NCI-H774 (cell line): ENCODE results near the gene SPATS2.
"Not testable (repeated sequence)": the region's sequence is repeated elsewhere in the genome, so short reads cannot be mapped to it uniquely, and the experiment has no call there.

Source experiments
- DNase-seq: peaks from one replicate; lab custom pipeline; 2025; lab: John Stamatoyannopoulos, UW

SPATS2 gene

DNA sequence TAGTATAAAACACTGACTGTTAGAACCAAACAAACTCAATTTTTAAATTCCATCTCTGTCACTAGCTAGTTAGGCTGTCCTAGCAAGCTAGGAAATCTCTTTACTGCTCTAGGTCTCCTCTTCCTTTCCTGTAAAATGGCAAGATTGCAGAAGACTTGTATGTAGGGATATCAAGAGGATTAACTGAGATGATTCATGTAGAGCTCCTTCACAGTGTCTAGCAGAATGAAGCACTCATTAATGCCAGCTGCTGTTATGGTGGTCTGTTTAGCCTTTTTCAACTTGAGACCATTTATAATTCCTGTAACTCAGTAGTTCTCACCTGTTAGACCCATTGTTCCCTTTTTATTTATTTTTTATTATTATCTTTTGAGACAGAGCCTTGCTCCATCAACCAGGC, 103.7 kb downstream of the SPATS2 start:
- DNase-seq, result no peak

- DNase-seq, result no peak
Observed at GRCh38 chr12:49471557-49471956, 104.3 kb downstream of the SPATS2 start.

DNA sequence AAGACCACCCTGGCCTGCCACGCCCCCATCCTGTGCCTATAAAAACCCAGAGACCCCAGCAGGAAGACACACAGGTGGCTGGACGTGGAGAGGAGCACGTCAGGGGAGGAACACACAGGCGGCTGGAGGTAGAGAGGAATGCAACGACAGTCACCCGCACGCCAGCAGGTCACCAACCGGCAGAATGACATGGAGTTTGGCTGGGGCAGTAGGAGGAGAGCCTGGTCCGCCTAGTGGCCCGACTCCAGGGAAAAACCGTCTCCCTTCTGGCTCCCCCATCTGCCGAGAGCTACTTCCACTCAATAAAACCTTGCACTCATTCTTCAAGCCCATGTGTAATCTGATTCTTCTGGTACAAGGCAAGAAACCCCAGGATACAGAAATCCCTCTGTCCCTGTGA, 108.8 kb downstream of the SPATS2 start:
- DNase-seq, result no peak

- no peak for DNase-seq
Observed at GRCh38 chr12:49478949-49479664, 111.8 kb downstream of the SPATS2 start.

DNA sequence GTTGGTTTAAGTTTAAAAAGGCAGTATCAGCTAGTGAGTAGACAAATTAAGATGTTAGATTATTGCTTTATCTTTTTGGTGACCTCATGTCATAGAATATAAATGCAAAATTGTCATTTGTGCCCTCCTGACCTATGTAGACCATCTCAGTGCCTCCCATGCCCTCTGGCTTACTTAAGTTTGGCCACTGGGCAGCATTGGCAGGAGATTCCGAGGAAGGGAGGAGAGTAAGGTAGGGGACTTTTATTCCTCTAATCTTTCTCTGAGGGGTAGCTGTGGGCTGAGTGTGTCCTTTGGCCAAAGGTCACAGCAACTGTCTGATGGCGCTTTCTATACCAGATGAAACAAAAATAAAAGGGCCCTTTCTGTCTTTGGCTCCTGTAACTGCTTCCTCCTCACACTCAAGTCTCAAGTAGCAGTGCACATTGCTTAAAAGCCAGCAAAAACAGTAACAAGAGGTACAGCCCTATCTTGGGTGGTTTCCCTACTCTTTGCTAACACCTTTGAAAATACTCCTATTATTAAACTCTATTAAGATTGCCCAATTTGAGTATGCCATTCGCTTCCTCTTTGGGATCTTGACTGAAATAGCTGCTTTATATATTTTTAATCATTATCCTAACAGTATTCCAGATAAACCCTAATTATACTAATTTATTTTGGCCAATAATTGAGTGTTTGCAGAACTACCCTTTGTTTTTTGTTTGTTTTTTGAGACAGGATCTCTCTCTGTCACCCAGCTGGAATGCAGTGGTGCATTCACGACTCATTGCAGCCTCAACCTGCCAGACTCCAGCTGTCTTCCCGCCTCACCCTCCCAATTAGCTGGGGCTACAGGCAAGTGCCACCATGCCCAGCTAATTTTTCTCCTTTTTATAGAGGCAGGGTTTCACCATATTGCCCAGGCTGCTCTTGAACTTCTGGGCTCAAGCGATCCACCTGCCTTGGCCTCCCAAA, 115.1 kb downstream of the SPATS2 start:
- DNase-seq, result peak; percentile 45

- no peak for DNase-seq
Observed at GRCh38 chr12:49483619-49484018, 116.4 kb downstream of the SPATS2 start.

- no peak for DNase-seq
Observed at GRCh38 chr12:49487605-49488004, 120.3 kb downstream of the SPATS2 start.

DNA sequence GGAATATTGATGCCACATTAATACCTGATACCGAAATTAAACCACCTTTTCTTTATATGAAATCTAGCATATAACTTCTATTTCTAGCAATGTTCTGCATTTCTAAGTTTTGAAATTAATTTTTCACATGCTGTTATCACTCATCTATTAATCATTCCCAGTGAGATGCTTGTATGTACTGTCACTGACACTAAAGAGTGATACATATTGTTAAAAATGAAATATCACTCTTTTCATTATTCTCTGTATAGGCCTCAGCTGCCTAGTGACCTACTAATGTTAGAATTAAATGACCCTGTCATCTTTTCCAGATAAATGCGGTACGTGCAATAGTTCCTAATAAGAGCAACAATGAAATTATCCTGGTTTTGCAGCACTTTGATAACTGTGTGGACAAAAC, 121.9 kb downstream of the SPATS2 start:
- DNase-seq, result no peak

GRCh38 chr12:49489720-49490119, 122.5 kb downstream of the SPATS2 start:
- DNase-seq, result no peak

- DNase-seq, result no peak
Observed at GRCh38 chr12:49491823-49492222, 124.6 kb downstream of the SPATS2 start.

DNA sequence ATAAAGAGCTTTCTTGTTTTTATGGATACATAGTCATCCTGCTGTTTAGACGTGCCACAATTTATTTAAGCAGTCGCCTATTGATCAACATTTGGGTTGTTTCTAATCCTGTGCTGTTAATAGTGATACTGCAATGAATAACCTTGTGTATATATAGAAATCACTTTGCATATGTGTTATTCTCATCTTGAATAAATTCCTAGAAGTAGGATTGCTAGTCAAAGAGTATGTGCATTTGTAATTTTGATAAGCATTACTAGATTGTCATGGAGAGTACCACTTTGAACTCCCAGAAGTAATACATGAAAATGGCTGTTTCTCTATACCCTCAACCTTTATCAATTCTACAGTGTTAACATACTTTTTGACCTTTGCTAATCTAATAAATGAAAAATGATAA, 126.6 kb downstream of the SPATS2 start:
- DNase-seq, result no peak

GRCh38 chr12:49496417-49497360, 129.4 kb downstream of the SPATS2 start:
- no peak for DNase-seq

DNA sequence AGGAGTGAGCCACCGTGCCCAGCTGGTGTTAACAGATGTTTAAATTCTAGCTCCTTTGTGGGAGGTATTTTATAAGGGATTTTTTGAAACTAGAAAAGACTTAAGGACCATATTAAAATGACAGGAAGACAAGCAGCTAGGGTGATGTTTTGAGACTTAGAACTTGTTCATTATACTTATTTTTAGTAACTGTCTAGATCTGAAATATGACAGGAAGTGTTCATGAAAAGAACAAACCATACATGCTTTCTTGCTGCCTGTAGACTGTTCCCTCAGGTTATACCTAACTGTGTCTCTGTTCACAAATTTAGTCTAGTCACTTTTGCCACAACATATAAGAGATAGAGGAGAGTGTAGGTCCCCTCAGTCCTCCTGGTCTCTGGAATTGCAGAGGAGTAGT, 134.6 kb downstream of the SPATS2 start:
- no peak for DNase-seq

- no peak for DNase-seq
Observed at GRCh38 chr12:49502590-49502989, 135.3 kb downstream of the SPATS2 start.

DNA sequence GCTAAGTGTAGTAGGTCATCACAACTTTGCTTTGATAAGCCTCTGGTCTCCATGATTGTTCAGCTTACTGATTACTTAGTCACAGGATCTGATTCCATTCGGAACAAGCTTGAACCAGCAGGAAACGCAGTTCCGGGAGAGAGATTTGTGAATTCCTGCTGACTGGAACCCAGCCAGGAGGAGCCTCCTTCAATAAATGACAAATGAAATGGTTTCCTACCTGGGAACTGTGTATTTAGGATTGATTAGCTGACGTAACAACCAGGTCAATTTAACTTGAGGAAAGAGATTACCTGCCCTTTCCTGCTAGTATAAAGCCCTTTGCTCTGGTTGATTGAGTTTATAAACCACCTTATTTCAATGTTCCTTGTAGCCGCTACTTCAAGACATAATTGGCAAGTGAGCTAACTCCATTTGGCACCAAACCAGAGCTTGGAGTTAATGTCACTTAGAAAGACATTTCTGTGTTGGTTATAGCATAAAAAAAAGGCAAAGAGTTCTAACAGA, 136.5 kb downstream of the SPATS2 start:
- no peak for DNase-seq

DNA sequence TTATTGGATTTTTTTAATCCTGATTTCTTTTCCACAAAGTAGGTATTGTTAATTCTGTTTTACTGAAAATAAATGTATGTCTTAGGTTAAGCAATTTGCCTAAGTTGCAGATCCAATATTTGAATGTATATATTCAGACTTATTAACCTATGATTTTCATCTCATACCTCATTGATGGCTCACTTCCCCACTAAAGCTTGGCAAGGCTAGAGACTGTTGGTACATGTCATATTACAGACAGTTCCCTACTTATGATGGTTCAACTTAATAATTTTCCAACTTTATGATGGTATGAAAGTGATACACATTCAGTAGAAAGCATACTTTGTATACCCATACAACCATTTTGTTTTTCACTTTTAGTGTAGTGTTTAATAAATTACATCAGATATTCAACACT, 138.4 kb downstream of the SPATS2 start:
- no peak for DNase-seq

DNA sequence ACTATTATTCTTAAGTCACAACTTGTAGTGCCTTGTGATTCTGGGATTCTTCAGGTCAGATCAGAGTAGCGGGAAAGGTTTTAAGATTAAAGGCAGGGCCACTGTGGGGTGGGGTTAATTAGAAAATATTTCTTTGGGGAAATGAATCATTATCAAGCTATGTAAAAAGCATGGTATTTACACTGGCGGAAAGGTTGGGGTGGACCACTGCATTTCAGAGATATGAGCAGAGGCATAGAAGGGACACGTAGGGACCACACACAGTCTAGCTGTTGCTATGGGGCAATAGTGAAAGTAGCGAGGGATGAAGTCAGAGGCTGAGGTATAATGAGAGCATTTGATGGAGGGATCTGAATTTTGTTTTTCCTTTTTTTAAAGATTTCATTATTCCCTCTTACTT, 139.9 kb downstream of the SPATS2 start:
- DNase-seq, result no peak

DNA sequence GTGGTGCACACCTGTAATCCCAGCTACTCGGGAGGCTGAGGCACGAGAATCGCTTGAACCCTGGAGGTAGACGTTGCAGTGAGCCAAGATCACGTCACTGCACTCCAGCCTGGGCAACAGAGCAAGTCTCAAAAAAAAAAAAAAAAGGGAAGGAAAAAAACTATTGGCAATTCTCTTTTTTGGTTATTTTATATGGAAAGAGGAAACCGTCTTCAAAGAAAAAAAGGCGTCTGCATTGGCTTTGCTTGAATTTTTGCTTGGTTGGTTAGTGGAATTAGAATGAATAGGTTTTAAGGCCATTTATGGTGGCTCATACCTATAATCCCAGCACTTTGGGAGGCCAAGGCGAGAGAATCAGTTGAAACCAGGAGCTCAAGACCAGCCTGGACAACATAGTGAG, 142.4 kb downstream of the SPATS2 start:
- DNase-seq, result not testable (repeated sequence)

DNA sequence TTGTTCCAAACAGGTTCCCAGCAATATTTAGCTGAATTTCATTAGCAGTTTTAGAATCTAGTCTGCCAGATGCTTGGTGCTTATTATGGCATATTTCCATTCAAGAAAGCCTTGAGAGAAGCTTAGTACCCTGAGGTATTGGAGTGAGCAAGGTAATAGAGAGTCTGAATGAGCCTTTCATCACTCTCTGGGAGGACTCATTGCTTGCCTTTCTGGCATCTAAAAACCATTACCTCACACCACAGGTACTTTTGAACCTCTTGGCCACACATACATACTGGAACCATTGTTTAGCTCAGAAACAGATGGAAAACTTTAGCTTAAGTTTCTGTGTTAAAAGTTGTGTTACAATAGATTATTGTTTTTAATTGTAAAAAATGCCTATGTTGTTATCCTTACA, 144.1 kb downstream of the SPATS2 start:
- DNase-seq, result no peak

GRCh38 chr12:49512546-49512945, 145.3 kb downstream of the SPATS2 start:
- no peak for DNase-seq

- DNase-seq, result no peak
Observed at GRCh38 chr12:49515266-49515665, 148.0 kb downstream of the SPATS2 start.
